Measurements from ENCODE around the gene ST6GALNAC3.
"Not testable (repeated sequence)": the region's sequence is repeated elsewhere in the genome, so short reads cannot be mapped to it uniquely, and the experiment has no call there.

Gene ST6GALNAC3

GRCh38 chr1:76074321-76075187, at the start of gene ST6GALNAC3:
TSS of gene ST6GALNAC3 (plus strand) at chr1:76074746.
- DNase-seq (ENCODE audit: low spot score) = peak; percentile 78

- DNase-seq (ENCODE audit: low spot score) = no peak
Measured at GRCh38 chr1:76027341-76027740, 47.2 kb upstream of the ST6GALNAC3 start.

GRCh38 chr1:76029331-76029730, 45.2 kb upstream of the ST6GALNAC3 start:
- no peak for DNase-seq (ENCODE audit: low spot score)

- DNase-seq (ENCODE audit: low spot score) = no peak
Measured at GRCh38 chr1:76031496-76031895, 43.0 kb upstream of the ST6GALNAC3 start.

- DNase-seq (ENCODE audit: low spot score) = no peak
Measured at GRCh38 chr1:76033800-76034475, 40.6 kb upstream of the ST6GALNAC3 start.

DNA sequence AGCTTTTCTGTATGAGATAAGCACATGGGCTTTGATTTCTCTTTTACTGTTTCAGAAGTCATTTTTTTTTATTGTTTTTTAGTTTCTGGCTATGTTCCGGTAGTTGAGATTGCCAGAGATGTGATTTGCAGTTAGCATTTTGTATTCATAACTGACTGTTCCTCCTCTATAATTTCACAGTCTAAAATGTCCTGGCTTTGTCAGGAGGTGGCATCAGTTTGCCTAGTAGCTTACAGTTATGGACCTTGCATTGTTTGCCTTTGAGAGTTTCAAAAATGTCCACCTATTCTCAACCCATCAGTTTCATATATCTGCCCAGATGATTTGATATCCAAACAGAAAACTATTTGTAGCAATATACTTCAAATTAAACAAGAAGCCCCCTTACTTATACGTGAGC, 39.5 kb upstream of the ST6GALNAC3 start:
- no peak for DNase-seq (ENCODE audit: low spot score)

DNA sequence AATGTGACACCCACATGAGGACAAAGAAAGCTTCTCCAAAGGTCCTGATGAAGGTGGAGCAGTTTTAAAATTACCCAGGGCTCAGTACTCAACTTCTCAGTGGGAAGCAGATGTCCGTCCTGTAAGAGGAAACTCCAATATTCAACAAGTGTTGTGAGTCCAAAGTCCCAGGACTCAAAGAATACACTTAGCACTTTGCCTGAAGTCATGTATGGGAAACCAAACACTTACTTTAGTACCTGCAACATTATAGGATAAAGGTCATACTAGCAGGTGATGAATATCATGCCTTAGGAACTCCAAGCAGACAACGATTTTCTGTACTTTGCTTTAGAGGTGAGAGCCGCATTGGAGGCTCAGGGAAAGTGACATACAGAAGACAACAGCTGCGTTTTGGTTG, 37.2 kb upstream of the ST6GALNAC3 start:
- no peak for DNase-seq (ENCODE audit: low spot score)

GRCh38 chr1:76038287-76039004, 36.1 kb upstream of the ST6GALNAC3 start:
- DNase-seq (ENCODE audit: low spot score) = no peak

GRCh38 chr1:76046149-76046548, 28.4 kb upstream of the ST6GALNAC3 start:
- DNase-seq (ENCODE audit: low spot score) = no peak

- no peak for DNase-seq (ENCODE audit: low spot score)
Measured at GRCh38 chr1:76048219-76048618, 26.3 kb upstream of the ST6GALNAC3 start.

GRCh38 chr1:76048926-76049325, 25.6 kb upstream of the ST6GALNAC3 start:
- DNase-seq (ENCODE audit: low spot score) = no peak

DNA sequence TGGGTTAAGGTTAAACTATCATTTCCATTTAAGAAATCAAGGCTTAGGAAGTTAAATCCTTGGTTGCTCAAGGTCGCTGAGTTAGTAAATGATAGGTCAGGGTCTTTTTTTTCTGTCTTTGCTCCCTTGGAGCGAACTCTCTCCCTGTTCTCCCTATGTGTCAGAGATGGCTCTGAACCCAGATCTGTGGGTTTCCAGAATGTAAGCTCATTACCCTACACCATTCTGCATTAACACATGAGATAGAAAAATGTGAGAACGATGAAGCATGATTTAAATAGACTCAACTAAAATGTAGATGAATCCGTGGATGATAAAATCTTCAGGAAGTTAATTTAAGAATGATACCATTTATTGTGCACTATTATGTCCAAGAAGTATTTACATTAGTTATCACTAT, 25.0 kb upstream of the ST6GALNAC3 start:
- no peak for DNase-seq (ENCODE audit: low spot score)

DNA sequence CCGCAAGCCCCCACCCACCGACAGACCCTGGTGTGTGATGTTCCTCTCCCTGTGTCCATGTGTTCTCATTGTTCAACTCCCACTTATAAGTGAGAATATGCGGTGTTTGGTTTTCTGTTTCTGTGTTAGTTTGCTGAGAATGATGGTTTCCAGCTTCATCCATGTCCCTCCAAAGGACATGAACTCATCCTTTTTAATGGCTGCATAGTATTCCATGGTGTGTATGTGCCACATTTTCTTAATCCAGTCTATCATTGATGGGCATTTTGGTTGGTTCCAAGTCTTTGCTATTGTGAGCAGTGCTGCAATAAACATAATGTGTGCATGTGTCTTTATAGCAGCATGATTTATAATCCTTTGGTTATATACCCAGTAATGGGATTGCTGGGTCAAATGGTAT, 24.5 kb upstream of the ST6GALNAC3 start:
- not testable (repeated sequence) for DNase-seq (ENCODE audit: low spot score)

DNA sequence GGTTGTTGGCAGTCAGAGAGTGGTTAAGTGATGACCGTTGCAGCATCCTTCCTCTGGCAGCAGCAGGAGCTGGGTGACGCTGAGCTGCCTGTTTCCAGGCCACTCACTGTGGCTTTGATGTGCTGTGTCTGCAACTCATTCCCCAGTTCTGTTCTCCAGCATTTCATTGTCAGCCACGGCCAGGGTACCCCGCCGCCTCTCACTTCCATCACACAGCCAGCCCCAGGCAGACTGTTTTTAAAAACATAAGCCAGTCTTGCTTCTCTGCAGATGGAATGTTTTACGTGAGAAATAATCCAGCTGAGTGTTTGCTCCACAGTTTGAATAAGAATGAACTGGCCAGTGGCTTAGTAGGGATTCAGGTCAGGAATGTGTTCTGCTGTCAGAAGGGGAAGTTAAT, 21.5 kb upstream of the ST6GALNAC3 start:
- DNase-seq (ENCODE audit: low spot score) = no peak

- DNase-seq (ENCODE audit: low spot score) = no peak
Measured at GRCh38 chr1:76054359-76054758, 20.2 kb upstream of the ST6GALNAC3 start.

GRCh38 chr1:76055987-76056386, 18.6 kb upstream of the ST6GALNAC3 start:
- no peak for DNase-seq (ENCODE audit: low spot score)

DNA sequence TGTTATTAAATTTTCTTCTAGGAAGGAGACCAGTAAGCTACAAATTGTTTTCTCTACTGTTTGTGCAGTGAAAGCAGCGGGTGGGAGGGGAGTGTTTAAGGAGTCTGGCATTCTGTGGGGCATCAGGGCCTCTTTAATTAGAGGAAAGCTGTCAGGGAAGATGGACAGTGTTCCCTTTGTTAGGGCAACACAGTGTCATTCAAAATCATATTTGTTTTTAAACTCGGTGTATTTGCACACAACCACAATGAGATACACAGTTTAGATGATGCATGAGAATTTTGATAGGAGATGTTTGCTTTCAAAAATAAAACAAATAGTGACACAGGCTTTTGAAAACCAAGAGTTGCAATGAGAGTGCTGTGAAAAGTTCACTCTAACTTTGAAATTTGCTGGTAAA, 15.1 kb upstream of the ST6GALNAC3 start:
- no peak for DNase-seq (ENCODE audit: low spot score)

DNA sequence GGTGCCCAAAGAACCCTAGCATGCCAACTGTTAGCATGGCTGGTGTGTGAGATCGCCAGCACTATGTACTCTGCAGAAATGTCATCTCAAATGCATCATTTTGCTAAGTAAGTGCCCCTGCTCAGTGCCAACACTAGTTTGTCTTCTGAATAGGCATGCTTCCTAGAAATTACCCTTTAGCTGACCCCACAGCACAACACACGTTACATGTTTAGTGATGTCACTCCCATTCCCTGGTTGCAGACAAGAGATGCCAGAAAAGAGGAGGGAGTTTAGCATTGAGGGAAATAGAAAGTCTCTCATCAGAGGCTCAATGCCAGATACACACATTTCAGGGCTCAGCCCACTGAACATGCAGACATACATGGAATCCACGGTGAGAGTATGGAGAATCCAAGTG, 9.3 kb upstream of the ST6GALNAC3 start:
- DNase-seq (ENCODE audit: low spot score) = no peak

GRCh38 chr1:76066394-76066793, 8.2 kb upstream of the ST6GALNAC3 start:
- DNase-seq (ENCODE audit: low spot score) = no peak

GRCh38 chr1:76068542-76068941, 6.0 kb upstream of the ST6GALNAC3 start:
- DNase-seq (ENCODE audit: low spot score) = no peak

GRCh38 chr1:76068953-76069561, 5.5 kb upstream of the ST6GALNAC3 start:
- no peak for DNase-seq (ENCODE audit: low spot score)

- DNase-seq (ENCODE audit: low spot score) = no peak
Measured at GRCh38 chr1:76070538-76070937, 4.0 kb upstream of the ST6GALNAC3 start.

Measured in hematopoietic multipotent progenitor cell treated with erythropoietin and hydrocortisone succinate and interleukin-3 and kit ligand, for 15 days (in vitro differentiated cells).